Lower leg skin (tissue), 3 donors: Measurements from ENCODE around the gene FBXO44.

Experiments used
- POLR2A ChIP-seq, 2 donors: fragments of 450-650 bp; IDR thresholded peaks; one replicate each; pipeline ENCODE4 v1.6.1; 2016 to 2017; ENCODE audit warnings: antibody characterized with exemption in 2 of 2, mild to moderate bottlenecking in 1 of 2, moderate library complexity in 1 of 2
- TF ChIP-seq, protein P1 (sequence below), 3 donors: fragments of 450-650 bp; IDR thresholded peaks; one replicate each; pipeline ENCODE4 v1.5.1; 2016; ENCODE audit warnings: antibody characterized with exemption in 3 of 3, mild to moderate bottlenecking in 3 of 3, moderate library complexity in 2 of 3

DNA sequence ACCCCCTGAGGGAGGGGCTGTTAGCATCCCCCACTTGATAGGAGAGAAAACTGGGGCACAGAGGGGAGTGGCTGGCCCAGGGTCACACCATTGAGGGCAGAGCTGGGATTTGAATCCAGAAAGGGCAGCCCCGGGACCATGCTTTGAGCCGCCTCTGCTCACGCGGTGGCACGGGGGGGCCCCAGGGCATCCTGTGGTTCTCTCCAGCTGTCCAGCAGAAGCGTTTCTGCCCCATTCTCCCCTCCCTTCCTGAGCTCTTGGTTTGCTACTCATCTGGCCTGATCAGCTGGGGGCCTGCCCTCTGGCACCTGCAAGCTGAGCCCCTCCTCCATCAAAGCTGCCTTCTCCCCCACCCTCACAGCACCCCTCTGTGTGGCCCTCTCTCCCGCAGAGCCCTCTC lies 37.9 kb upstream of the FBXO44 start:
- TF ChIP-seq, protein P1, sequence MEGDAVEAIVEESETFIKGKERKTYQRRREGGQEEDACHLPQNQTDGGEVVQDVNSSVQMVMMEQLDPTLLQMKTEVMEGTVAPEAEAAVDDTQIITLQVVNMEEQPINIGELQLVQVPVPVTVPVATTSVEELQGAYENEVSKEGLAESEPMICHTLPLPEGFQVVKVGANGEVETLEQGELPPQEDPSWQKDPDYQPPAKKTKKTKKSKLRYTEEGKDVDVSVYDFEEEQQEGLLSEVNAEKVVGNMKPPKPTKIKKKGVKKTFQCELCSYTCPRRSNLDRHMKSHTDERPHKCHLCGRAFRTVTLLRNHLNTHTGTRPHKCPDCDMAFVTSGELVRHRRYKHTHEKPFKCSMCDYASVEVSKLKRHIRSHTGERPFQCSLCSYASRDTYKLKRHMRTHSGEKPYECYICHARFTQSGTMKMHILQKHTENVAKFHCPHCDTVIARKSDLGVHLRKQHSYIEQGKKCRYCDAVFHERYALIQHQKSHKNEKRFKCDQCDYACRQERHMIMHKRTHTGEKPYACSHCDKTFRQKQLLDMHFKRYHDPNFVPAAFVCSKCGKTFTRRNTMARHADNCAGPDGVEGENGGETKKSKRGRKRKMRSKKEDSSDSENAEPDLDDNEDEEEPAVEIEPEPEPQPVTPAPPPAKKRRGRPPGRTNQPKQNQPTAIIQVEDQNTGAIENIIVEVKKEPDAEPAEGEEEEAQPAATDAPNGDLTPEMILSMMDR (IDR thresholded peaks at IDR 0.05) = no peak
- TF ChIP-seq POLR2A (IDR thresholded peaks at IDR 0.05) = no peak
